HG02943 (cell line): Measurements from ENCODE around the gene HCK.
"Not testable (repeated sequence)": the region's sequence is repeated elsewhere in the genome, so short reads cannot be mapped to it uniquely, and the experiment has no call there.

Source experiments
- ATAC-seq: cut with Tn5 transposase; IDR thresholded peaks from one replicate; pipeline ENCODE4 v1.9.1; 2021; ENCODE audit warnings: mild to moderate bottlenecking, low read depth, moderate library complexity; ENCODE audit not compliant: unreplicated experiment

The HCK gene

DNA sequence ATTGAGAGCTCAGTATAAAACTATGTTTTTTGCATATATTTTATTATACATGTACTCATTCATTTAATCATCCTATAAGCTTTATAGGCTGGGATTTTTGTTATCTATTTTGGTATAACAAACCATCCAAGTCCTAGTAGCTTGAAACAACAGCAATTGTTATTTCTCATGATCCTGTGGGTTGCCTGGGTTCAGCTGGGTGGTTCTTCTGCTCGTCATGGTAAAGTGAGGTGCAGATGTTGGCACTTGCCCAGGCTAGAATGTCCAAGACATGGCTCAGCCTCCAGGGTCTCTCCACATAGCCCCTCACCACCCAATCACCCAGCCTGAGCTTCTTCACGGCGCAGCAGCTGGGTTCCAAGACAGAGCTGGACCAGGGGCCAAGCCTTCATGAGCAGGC lies 36.7 kb downstream of the HCK start:
- ATAC-seq: no peak

- ATAC-seq: no peak
These were observed 37.8 kb downstream of the HCK start for GRCh38 chr20:32089637-32090362.

DNA sequence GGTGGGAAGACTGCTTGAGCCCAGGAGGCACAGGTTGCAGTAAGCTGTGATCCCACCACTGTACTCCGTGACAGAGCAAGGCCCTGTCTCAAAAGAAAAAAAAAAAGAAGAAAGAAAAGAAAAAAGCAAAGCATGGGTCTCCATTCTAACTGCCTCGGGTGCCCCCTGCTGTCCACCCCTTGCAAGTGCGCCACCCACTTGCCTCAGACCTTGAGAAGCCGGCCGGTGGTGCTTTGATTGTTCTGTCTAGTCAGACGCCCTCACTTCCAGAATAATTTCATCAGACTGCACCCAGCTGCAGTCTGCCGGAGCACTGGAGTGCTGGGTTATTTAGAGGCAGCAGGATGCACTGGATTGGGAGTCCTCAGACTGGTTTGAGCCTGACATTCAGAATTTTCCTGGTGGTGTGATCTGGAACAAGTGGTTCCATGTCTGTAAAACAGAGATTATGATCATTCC lies 39.9 kb downstream of the HCK start:
- no peak for ATAC-seq

DNA sequence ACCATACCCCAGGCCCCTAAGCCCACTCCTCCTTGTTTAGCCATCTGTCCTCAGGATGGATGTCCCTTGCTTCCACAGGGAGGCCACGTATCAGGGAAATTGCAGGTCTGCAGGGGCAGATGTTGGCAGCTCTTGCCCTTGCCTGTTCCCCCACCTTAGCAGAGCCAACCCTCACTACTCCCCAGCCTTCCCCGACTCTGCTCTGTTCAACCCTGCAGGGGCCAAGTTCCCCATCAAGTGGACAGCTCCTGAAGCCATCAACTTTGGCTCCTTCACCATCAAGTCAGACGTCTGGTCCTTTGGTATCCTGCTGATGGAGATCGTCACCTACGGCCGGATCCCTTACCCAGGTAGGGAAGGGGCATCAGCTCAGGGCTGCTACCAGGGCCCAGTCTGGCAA lies 46.7 kb downstream of the HCK start:
- no peak for ATAC-seq

DNA sequence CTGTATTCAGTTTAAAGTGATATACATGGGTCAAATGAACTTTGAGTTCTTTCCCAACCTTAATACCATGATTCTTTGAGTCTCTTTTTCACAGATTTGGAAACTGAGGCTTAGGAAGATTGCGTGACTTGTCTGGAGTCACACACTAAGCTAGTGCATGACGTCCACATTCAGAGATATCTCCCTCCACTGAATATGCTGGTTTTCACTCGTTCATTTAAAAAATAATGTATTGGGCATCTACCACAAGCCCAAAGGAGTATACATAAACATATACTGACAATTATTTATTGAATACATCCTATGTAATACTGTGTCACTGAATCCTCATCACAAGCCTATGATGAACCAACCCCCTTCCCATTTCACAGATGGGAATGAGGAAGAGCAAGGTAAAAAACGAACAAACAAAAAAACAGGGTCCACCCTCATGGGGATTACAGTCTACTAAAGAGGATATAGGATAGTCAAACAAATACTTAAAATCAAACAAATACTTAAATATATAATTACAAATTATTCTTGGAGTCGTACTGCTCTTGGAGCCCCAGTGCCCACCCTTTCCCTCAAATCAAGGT lies 56.9 kb downstream of the HCK start:
- ATAC-seq: peak; percentile 10

DNA sequence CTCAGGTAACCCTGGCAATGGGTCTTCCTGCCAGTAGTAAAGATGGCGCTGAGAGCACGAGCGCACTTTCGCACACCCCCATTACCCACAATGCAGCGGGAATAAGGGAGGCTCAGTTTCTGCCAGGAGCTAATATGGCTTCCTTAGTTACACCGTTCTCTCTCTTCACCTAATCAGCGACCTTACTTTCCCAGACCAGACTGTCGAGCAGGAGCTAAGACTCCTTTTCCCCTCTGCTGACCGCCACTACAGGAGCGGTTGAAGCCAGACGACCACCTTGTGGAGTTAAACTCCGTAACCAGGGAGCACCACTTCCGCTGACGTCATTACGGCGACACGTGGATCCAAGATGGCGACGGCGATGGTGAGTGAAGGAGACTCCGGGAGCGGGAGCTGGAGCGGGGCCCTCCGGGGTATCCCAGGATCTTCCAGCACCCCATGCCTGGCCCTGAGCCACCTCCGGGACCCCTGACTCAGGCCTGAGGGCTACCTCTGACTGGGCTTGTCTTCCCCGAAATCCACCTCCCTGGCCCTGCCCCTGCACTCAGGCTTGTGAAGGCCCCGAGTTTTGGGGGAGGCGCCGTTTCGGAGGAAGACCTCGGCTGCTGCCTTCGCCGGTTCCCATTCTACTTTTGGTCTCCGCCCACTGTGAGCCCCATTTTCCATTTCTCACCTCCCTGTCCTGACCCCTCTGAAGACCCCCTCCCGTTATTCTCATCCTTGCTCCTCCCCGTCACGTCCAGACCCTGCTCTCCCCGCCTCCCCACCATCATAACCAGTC lies 57.5 kb downstream of the HCK start, which contains the start of gene TM9SF4:
TM9SF4 (plus strand) TSS at position 323 of the 781 bp plus-strand sequence; CDS start at position 350, 27 bp downstream.
- ATAC-seq: peak; percentile 84

GRCh38 chr20:32110173-32110704 lies 58.2 kb downstream of the HCK start:
- no peak for ATAC-seq

GRCh38 chr20:32110727-32111126 lies 58.7 kb downstream of the HCK start:
- no peak for ATAC-seq

DNA sequence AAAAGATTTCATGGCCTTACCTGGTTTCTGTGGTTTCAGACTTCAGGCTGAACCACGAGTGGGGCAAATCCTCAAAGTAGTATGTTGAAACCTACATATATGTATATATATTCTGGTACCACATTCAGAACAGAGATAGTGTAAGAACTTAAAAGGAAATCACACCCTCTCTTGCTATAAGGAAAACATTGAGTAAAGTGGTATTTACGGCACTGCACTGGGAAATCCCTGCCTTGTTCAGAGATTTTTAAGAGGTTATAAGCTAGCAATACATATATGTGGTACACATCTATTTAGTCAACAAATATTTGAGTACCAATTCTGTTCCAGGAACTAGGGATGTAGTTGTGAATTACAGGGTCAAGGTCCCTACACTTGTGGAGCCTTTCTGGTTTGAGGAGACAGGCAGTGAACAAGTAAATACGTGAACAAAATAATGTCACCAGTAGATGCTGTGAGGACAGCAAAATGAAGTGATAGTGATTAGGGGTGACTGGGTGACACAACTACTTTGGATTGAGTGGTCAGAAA lies 59.2 kb downstream of the HCK start:
- ATAC-seq: no peak

GRCh38 chr20:32111753-32112152 lies 59.7 kb downstream of the HCK start:
- no peak for ATAC-seq

GRCh38 chr20:32112841-32113240 lies 60.8 kb downstream of the HCK start:
- no peak for ATAC-seq

DNA sequence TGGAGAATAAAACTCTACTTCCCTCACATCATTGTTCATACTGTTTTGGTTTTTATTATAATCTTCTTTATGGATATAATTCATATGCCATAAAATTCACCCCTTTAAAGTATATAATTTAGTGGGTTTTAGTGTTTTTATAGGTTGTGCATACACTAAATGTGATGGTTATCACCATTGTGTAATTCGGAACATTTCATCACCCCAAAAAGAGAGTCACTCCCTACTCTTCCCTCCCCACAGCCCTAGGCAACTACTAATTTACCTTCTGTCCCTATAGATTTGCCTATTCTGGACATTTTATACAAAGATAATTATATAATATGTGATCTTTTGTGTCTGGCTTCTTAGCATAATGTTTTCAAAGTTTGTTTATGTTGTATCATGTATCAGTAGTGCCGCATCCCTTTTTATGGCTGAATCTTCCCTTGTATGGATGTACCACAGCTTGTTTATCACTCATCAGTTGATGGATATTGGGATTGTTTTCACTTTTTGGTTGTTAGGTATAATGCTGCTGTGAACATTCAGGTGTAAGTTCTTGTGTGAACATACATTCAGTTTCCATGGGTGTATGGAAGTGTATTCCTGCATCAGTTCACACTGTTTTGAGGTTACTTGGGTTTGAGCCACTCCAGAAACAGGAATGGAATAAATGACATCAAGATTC lies 61.7 kb downstream of the HCK start:
- ATAC-seq: no peak

DNA sequence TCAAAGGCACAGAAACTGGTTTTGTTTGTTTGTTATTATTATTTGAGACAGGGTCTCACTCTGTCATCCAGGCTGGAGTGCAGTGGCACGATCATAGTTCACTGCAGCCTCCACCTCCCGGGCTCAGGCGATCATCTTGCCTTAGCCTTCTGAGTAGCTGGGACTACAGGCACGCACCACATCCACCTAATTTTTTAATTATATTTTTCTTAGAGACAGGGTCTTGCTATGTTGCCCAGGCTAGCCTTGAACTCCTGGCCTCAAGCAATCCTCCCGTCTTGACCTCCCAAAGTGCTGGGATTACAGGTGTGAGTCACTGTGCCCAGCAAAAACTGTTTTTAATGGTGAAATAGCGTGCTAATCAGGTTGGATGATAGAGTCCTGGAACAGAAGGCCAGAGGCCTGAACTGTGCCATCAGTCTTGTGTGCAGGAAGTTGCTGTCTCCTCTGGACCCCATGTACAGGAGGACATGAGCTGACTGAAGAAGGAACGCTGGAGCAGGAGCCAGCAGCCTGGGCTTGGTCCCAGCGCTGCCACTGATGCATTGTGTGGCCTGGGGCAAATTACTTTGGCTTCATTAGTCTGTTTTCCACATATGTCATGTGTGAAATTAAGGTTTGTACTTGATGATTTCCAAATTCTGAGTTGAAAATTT lies 62.4 kb downstream of the HCK start:
- ATAC-seq: no peak

DNA sequence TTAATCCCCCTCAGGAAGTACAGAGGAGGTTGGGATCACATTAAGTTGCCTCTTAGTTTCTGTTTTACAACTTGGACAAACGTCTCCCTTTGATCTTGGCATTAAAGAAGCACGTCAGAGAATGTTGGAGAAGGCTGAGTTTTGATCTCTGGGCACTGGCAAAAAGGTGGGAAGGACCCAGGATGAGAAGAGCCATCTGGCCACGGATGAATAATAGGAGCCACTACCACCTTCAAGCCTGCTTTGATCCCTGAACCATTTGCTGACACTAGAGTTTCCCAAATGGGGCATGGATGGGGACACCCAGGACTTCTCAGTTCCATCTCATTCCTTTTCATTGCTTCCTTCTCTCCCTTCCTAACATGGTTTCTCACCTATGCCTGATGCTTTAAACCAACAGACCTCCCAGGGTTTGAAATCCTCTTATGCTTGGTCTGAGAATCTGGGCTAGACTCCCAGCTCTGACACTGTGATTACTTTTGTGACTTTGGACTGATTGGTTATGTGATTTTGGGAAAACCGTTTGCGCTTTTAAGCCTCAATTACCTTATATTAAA lies 63.2 kb downstream of the HCK start:
- no peak for ATAC-seq

DNA sequence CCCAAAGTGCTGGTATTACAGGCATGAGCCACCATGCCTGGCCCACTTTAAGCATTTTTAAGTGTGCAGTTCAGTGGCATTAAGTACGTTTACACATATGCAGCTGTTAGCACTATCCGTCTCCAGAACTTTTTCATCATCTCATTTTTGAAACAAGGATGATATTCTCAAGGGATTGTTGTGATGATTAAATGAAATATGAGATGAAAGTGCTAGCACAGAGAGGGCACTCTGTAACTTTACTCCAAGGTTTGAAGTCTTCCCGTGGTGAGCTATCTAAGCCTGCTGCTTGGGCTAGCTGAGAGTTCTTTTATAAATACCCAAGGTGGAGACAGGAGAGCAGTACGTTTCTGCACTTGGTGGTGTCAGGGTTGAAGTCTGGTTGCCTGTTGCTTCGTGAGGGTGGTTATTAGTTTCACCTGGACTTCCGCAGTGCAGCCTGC lies 64.1 kb downstream of the HCK start:
- ATAC-seq: no peak

- not testable (repeated sequence) for ATAC-seq
These were observed 64.8 kb downstream of the HCK start for GRCh38 chr20:32116796-32117195.

DNA sequence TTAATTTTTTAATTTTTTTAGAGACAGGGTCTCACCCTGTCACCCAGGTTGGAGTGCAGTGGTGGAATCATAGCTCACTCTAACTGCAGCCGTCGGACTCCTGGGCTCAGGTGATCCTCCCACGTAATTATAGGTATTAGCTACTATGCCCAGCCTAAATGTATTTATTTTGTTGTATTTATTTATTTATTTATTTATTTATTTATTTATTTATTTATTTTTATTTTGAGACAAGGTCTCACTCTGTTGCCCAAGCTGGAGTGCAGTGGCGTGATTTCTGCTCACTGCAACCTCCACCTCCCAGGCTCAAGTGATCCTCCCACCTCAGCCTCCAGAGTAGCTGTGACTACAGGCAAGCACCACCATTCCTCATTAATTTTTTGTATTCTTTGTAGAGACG lies 66.4 kb downstream of the HCK start:
- not testable (repeated sequence) for ATAC-seq

- no peak for ATAC-seq
These were observed 67.7 kb downstream of the HCK start for GRCh38 chr20:32119734-32120133.

GRCh38 chr20:32121908-32122307 lies 69.9 kb downstream of the HCK start:
- not testable (repeated sequence) for ATAC-seq
